Type B pancreatic cell (in vitro differentiated cells): ENCODE measurements around the gene RARA. TPM values are rescaled to one million over a fixed set of nuclear protein-coding genes. Genes with fewer than 3 reads are reported as not detected.
"Not testable (repeated sequence)": the region's sequence is repeated elsewhere in the genome, so short reads cannot be mapped to it uniquely, and the experiment has no call there.

Source experiments
- DNase-seq: peaks from one replicate; pipeline ENCODE4 v3.0.0; 2021; ENCODE audit warnings: mixed read lengths; ENCODE audit not compliant: unreplicated experiment; ENCODE audit errors: extremely low spot score
- H3K27ac Mint-ChIP-seq: 2 replicates; pipeline ENCODE4 v1.8.0; 2021; ENCODE audit warnings: mild to moderate bottlenecking, mixed read lengths
- H3K27me3 Mint-ChIP-seq: 2 replicates; pipeline ENCODE4 v1.8.0; 2021; ENCODE audit warnings: mixed read lengths
- H3K36me3 Mint-ChIP-seq: 2 replicates; pipeline ENCODE4 v1.8.0; 2021; ENCODE audit warnings: mixed read lengths
- H3K4me1 Mint-ChIP-seq: one replicate; pipeline ENCODE4 v1.8.0; 2021; ENCODE audit warnings: mixed read lengths; ENCODE audit not compliant: unreplicated experiment
- H3K4me3 Mint-ChIP-seq: 2 replicates; pipeline ENCODE4 v1.8.0; 2021; ENCODE audit warnings: mild to moderate bottlenecking, mixed read lengths
- H3K9me3 Mint-ChIP-seq: 2 replicates; pipeline ENCODE4 v1.8.0; 2021; ENCODE audit warnings: mixed read lengths
- CTCF ChIP-seq: fragments of 200-600 bp; sonication (generic); conservative IDR thresholded peaks from 2 replicates; pipeline ENCODE4 v1.5.0; 2021; ENCODE audit warnings: antibody characterized with exemption, mild to moderate bottlenecking
- total RNA-seq: library from RNA; stranded (reverse); gene quantifications from 2 replicates; pipeline ENCODE4 v1.2.1, GENCODE V29; 2021; ENCODE audit warnings: low replicate concordance

The RARA gene
- total RNA-seq, 1 donor from 2014 or later, result 34.3 TPM

GRCh38 chr17:40366861-40367518, 58.0 kb downstream of the RARA start:
- peaks cover 11% of the 10 kb centered on the region for H3K27me3 Mint-ChIP-seq
- no peak overlapping the region for H3K27ac Mint-ChIP-seq
- DNase-seq, result no peak
- peaks cover 5% of the 10 kb centered on the region for H3K9me3 Mint-ChIP-seq
- no peaks in the 10 kb centered on the region for H3K36me3 Mint-ChIP-seq
- no peak overlapping the region for H3K4me3 Mint-ChIP-seq
- TF ChIP-seq CTCF, result no peak
- H3K4me1 Mint-ChIP-seq, result no peaks in the 10 kb centered on the region

GRCh38 chr17:40367728-40368127, 58.7 kb downstream of the RARA start:
- H3K27ac Mint-ChIP-seq, H3K4me3 Mint-ChIP-seq, H3K27me3 Mint-ChIP-seq, H3K36me3 Mint-ChIP-seq, H3K4me1 Mint-ChIP-seq, DNase-seq: not testable (repeated sequence)
- H3K9me3 Mint-ChIP-seq, result peaks cover 11% of the 10 kb centered on the region

- H3K4me1 Mint-ChIP-seq, result peaks cover 8% of the 10 kb centered on the region
- TF ChIP-seq CTCF, result no peak
- H3K27me3 Mint-ChIP-seq, result no peaks in the 10 kb centered on the region
- H3K36me3 Mint-ChIP-seq, result peaks cover 6% of the 10 kb centered on the region
- H3K4me3 Mint-ChIP-seq, result no peak overlapping the region
- peaks cover 11% of the 10 kb centered on the region for H3K9me3 Mint-ChIP-seq
- H3K27ac Mint-ChIP-seq, result no peak overlapping the region
- DNase-seq, result no peak
These were observed 60.9 kb downstream of the RARA start for GRCh38 chr17:40369923-40370322.

- H3K9me3 Mint-ChIP-seq, result peaks cover 11% of the 10 kb centered on the region
- H3K27ac Mint-ChIP-seq, result no peak overlapping the region
- no peak for TF ChIP-seq CTCF
- no peaks in the 10 kb centered on the region for H3K27me3 Mint-ChIP-seq
- H3K36me3 Mint-ChIP-seq, result peaks cover 6% of the 10 kb centered on the region
- no peak overlapping the region for H3K4me3 Mint-ChIP-seq
- peaks cover 8% of the 10 kb centered on the region for H3K4me1 Mint-ChIP-seq
- no peak for DNase-seq
These were observed 62.4 kb downstream of the RARA start for GRCh38 chr17:40371261-40371929.

GRCh38 chr17:40372031-40372430, 63.1 kb downstream of the RARA start:
- TF ChIP-seq CTCF, result no peak
- Mint-ChIP-seq H3K9me3 (peaks cover 11% of the 10 kb centered on the region), H3K4me1 (peaks cover 8% of the 10 kb centered on the region), H3K36me3 (peaks cover 6% of the 10 kb centered on the region), H3K27me3 (no peaks in the 10 kb centered on the region), H3K4me3 (no peak overlapping the region), H3K27ac (no peak overlapping the region)
- DNase-seq, result no peak

- H3K27ac Mint-ChIP-seq, result peak overlapping the region; percentile 34
- H3K4me3 Mint-ChIP-seq, H3K36me3 Mint-ChIP-seq: not testable (repeated sequence)
These were observed 63.7 kb downstream of the RARA start for GRCh38 chr17:40372644-40373043.

More at GRCh38 chr17:40372644-40373043, 63.7 kb downstream of the RARA start:
- not testable (repeated sequence) for H3K4me1 Mint-ChIP-seq, DNase-seq, H3K27me3 Mint-ChIP-seq
- H3K9me3 Mint-ChIP-seq, result peaks cover 11% of the 10 kb centered on the region
